K562 (cell line): ENCODE results near the gene LMAN1. TPM values are rescaled to one million over a fixed set of nuclear protein-coding genes. Genes with fewer than 3 reads are reported as not detected.

Experiments
- ATF4 ChIP-seq: fragments of 450-650 bp; formaldehyde crosslinking; IDR thresholded peaks from 2 replicates; pipeline ENCODE4 v1.4.0; 2022; ENCODE audit warnings: mild to moderate bottlenecking, moderate library complexity
- BDP1 ChIP-seq: IDR thresholded peaks from 3 replicates; pipeline ENCODE4 v1.6.1; 2011; ENCODE audit not compliant: insufficient read length, insufficient read depth
- CBX8 ChIP-seq: fragments of 200-600 bp; sonication (generic); IDR thresholded peaks from 2 replicates; pipeline ENCODE4 v1.6.1; 2012; ENCODE audit warnings: borderline replicate concordance, mixed run types, low read depth, mild to moderate bottlenecking, moderate library complexity, mixed read lengths, low read length, control low read depth, inconsistent platforms; ENCODE audit not compliant: poor library complexity, severe bottlenecking; ENCODE audit errors: extremely low read depth
- CHCHD3 ChIP-seq: fragments of 250-450 bp; sonication (Bioruptor Pico); IDR thresholded peaks from 2 replicates; pipeline ENCODE4 v2.1.2; 2022; ENCODE audit warnings: mild to moderate bottlenecking
- CREB1 ChIP-seq, 2 experiments: sonication (generic) in 1 of 2; formaldehyde crosslinking in 1 of 2; IDR thresholded peaks; 2 replicates each; pipeline versions ENCODE4 v1.6.1 to v1.8.0; 2012 to 2022; ENCODE audit warnings: inconsistent platforms in 1 of 2, mild to moderate bottlenecking in 1 of 2, missing genetic modification reagents in 1 of 2, moderate library complexity in 1 of 2
- CTCF ChIP-seq, 3 experiments: IDR thresholded peaks in 2 of 3; conservative IDR thresholded peaks in 1 of 3; 2 replicates each; pipeline ENCODE4 v1.5.1; 2011 to 2012; ENCODE audit warnings: low read length in 3 of 3, mild to moderate bottlenecking in 3 of 3, control low read depth in 2 of 3, improper control_type of control experiment in 1 of 3, inconsistent platforms in 1 of 3, low read depth in 1 of 3, mixed read lengths in 1 of 3, moderate library complexity in 1 of 3; ENCODE audit not compliant: insufficient read depth in 2 of 3
- E2F3 ChIP-seq: fragments of 250-450 bp; sonication (Bioruptor Pico); IDR thresholded peaks from 2 replicates; pipeline ENCODE4 v1.4.0; 2020; ENCODE audit warnings: mild to moderate bottlenecking
- FOSL1 ChIP-seq: fragments of 200-800 bp; sonication (Bioruptor generic); conservative IDR thresholded peaks from 2 replicates; pipeline ENCODE4 v1.6.1; 2016; ENCODE audit warnings: missing genetic modification characterization, missing compliant biosample characterization
- KLF13 ChIP-seq: fragments of 450-650 bp; IDR thresholded peaks from 2 replicates; pipeline ENCODE4 v1.6.1; 2016; ENCODE audit warnings: missing genetic modification characterization, low read depth, mild to moderate bottlenecking, missing compliant biosample characterization, moderate library complexity, borderline replicate concordance
- KLF16 ChIP-seq: IDR thresholded peaks from 2 replicates; pipeline ENCODE4 v1.6.1; 2016; ENCODE audit warnings: antibody characterized with exemption
- LCOR ChIP-seq: sonication (generic); formaldehyde crosslinking; IDR thresholded peaks from 2 replicates; pipeline ENCODE4 v1.8.0; 2022; ENCODE audit warnings: mild to moderate bottlenecking, missing genetic modification reagents
- MITF ChIP-seq: IDR thresholded peaks from 2 replicates; pipeline ENCODE4 v1.6.1; 2014; ENCODE audit warnings: antibody characterized with exemption
- OTX1 ChIP-seq: fragments of 450-650 bp; formaldehyde crosslinking; IDR thresholded peaks from 2 replicates; pipeline ENCODE4 v1.4.0; 2022; ENCODE audit warnings: mild to moderate bottlenecking
- SRF ChIP-seq, 2 experiments: fragments of 250-450, 450-650 bp in 1 of 2; sonication (Bioruptor Pico) in 1 of 2; sonication (generic) in 1 of 2; formaldehyde crosslinking; IDR thresholded peaks; 2 replicates each; pipeline versions ENCODE4 v1.5.0 to v1.5.1; 2020 to 2022; ENCODE audit warnings: mild to moderate bottlenecking in 1 of 2, missing genetic modification reagents in 1 of 2
- SRSF9 ChIP-seq: fragments of 200-400 bp; formaldehyde crosslinking; IDR thresholded peaks from 2 replicates; pipeline ENCODE4 v1.6.1; 2017; ENCODE audit warnings: low read depth, low read length, borderline replicate concordance
- TFAP4 ChIP-seq: sonication (generic); formaldehyde crosslinking; IDR thresholded peaks from 2 replicates; pipeline ENCODE4 v1.8.0; 2022; ENCODE audit warnings: missing genetic modification reagents, mild to moderate bottlenecking, moderate library complexity, borderline replicate concordance
- ZBTB34 ChIP-seq: fragments of 250-450 bp; sonication (Bioruptor Pico); IDR thresholded peaks from 2 replicates; pipeline ENCODE4 v1.8.0; 2021; ENCODE audit warnings: mild to moderate bottlenecking, moderate library complexity
- ZNF561 ChIP-seq: fragments of 450-650 bp; formaldehyde crosslinking; conservative IDR thresholded peaks from 2 replicates; pipeline ENCODE4 v1.4.0; 2020; ENCODE audit warnings: mild to moderate bottlenecking, moderate library complexity
- ZNF57 ChIP-seq: fragments of 450-650 bp; formaldehyde crosslinking; IDR thresholded peaks from 2 replicates; pipeline ENCODE4 v1.4.0; 2020; ENCODE audit warnings: mild to moderate bottlenecking, moderate library complexity
- ZNF707 ChIP-seq: fragments of 250-450 bp; sonication (Bioruptor Pico); conservative IDR thresholded peaks from 2 replicates; pipeline ENCODE4 v1.8.0; 2022; ENCODE audit warnings: inconsistent platforms, mild to moderate bottlenecking, moderate library complexity
- ZNF764 ChIP-seq: fragments of 250-450 bp; sonication (Bioruptor Pico); IDR thresholded peaks from 2 replicates; pipeline ENCODE4 v1.4.0; 2020; ENCODE audit warnings: low read depth, mild to moderate bottlenecking, moderate library complexity
- polyA plus RNA-seq, 8 experiments: library from polyadenylated mRNA; depleted of rRNA in 4 of 8; stranded (reverse) in 5 of 8; unstranded in 3 of 8; fragments of >200 nt; fragmentation: Nextera tagmentation in 2 of 8; fragmentation: Illumina TruSeq in 1 of 8; extraction: Ambion mirVana in 2 of 8; extraction: Trizol in 1 of 8; gene quantifications; 2 replicates each; pipeline versions ENCODE4 v1.2.1 to v1.2.3, GENCODE V29; 2011 to 2014; ENCODE audit warnings: inconsistent platforms in 1 of 8, missing spikeins in 1 of 8
- total RNA-seq, 7 experiments: library from RNA; depleted of rRNA in 6 of 7; stranded (reverse); fragments of >200 nt in 6 of 7; fragmentation: Illumina TruSeq in 2 of 7; extraction: Trizol in 2 of 7; gene quantifications; 2 replicates each; pipeline versions ENCODE4 v1.2.1 to v1.2.3, GENCODE V29; 2011 to 2021; ENCODE audit warnings: low replicate concordance in 1 of 7

Gene LMAN1
- total and polyA plus RNA-seq, 9 of the 15 experiments (the other 6 are each of a cell fraction or from before 2014, with no cell fraction given) = 18.8 to 108 (median 71.2) TPM

GRCh38 chr18:59402432-59403090, 43.5 kb upstream of the LMAN1 start (continued):
- TF ChIP-seq CTCF (IDR thresholded peaks at IDR 0.05 in 2 of 3, conservative IDR thresholded peaks at IDR 0.05 in 1 of 3; ENCODE audit: insufficient read depth in 2 of 3, low read depth in 1 of 3, low read length in 3 of 3) (peak; percentile 76 to 96 (median 80)), FOSL1 (tag) (0 out of 2 replicates have a peak, but pooled peaks have one; percentile 15), ATF4 (CRISPR knock-in tag) (no peak), CREB1 (IDR thresholded peaks at IDR 0.05) (no peak), CREB1 (CRISPR knock-in tag; IDR thresholded peaks at IDR 0.05) (no peak), KLF16 (no peak), TFAP4 (CRISPR knock-in tag) (peak; percentile 43; the same call in 1 of the 2 replicates), SRSF9 (no peak), OTX1 (no peak), SRF (CRISPR knock-in tag; IDR thresholded peaks at IDR 0.05) (peak in 1 of 2 experiments; percentile 35; a peak in 1 of 4 replicates), E2F3 (CRISPR knock-in tag) (no peak), ZBTB34 (CRISPR knock-in tag) (no peak), CHCHD3 (no peak), BDP1 (no peak), MITF (no peak), ZNF707 (CRISPR knock-in tag) (no peak), LCOR (no peak), ZNF57 (CRISPR knock-in tag) (no peak), KLF13 (tag) (no peak), ZNF764 (no peak), CBX8 (no peak), ZNF561 (CRISPR knock-in tag) (no peak)
